ENCODE data around the gene ACOX3. TPM values are rescaled to one million over a fixed set of nuclear protein-coding genes. Genes with fewer than 3 reads are reported as not detected.

The ACOX3 gene
- polyA plus RNA-seq, 4 donors = 13.0 to 18.6 (median 15.7) TPM

DNA sequence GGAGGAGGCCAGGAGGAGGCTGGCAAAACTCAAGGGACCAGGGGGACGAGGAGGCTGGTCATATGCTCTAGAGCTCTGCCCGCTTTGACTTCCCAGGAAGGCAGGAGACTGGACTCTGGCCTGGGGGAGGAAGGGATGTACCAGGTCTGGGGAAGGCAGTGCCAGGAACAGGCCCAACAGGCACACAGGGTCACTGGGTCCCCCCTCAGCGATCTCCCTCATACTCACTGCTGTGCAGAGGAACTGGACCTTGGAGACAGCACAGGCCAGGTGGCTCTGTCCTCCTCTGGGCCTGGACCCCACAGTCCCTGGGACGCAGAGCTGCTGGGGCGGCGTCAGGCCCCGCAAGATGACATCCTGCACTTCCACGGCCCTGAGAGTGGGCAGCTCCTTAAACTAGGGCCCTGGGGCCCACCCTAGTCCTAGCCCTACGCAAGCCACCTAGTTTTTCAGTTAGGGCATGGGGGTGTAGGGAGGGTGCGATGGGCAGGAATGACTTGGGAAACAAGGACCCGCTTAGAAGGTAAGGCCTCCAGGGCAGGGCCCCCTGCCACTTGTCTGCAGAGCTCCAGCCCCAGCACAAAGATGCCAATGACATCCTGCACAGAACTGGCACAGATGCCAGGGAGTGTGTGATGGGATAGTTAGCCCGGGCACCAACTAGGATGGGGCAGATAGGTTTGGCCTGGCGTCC lies 111.5 kb downstream of the ACOX3 start:
- no peak for DNase-seq (ENCODE audit: low read depth in 4 of 4, low spot score in 3 of 4)

DNA sequence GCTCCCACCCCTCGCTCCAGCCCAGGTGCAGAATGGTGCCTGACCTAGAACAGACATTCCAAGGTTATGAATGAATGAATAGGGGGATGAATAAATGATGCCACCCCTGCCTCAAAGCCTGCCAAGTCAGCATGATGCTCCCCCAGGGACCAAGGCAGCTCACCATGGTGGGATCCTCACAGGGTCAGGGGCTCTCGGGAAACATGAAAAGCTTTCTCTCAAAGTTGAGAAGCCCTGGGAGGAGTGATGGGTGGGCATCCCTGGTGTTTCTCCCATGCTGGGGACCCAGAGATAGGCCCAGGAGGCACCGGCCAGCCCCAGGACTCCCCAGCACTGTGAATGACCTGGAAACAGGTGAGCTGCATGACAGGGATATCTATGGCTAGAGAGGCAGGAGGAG lies 112.1 kb downstream of the ACOX3 start:
- DNase-seq (ENCODE audit: low read depth in 4 of 4, low spot score in 3 of 4) = no peak

DNA sequence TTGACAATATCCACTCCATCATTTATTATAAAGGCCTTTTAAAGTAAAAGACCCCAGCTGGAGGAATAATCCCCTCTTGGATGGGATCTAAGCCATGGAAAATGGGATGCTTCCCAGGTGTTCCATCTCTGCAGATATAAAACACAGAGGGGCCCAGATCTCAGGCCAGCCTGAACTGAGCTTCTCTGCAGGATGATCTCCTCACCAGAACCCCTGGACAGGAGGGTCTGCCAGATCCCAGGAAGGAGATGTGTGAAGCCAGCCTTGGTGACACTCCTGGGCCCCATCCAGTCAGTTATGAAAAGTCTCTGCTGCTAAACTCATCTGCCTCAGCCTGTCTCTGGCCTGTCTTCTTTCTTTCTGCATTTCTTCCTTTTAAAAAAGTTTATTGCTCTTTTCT lies 114.3 kb downstream of the ACOX3 start:
- DNase-seq (ENCODE audit: low read depth in 4 of 4, low spot score in 3 of 4) = no peak

DNA sequence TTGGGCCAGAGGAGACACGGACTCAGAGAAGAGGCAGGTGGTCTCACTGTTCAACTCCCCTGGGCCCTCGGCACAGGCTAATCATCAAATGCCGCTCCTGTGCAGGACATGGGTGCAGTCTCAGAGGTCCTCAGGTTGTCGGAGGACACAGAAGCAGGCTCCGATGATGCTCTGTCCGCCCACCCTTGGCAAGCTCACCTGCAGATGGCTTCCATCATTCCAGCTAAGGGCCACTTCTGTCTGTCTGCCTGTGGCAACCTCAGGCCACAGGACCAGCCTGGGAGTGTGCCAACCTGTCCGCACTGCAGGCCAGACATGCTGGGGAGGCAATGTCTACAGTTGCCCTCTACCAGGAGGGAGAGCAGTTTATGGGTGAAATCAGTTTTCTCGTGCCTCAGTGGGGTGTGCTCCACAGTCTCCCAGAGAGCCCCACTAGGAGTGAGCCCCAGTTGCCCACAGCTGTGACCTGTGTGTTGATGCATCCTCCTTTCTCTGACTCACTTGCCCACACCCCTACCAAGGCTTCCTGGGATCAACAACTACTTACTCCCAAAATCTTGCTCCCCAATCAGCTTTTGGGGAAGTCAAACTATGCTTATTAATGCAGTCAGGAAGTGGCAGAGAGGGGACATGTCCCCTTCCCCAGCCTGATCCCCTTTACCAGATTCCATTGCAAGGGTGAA lies 115.1 kb downstream of the ACOX3 start:
- no peak for DNase-seq (ENCODE audit: low read depth in 4 of 4, low spot score in 3 of 4)

DNA sequence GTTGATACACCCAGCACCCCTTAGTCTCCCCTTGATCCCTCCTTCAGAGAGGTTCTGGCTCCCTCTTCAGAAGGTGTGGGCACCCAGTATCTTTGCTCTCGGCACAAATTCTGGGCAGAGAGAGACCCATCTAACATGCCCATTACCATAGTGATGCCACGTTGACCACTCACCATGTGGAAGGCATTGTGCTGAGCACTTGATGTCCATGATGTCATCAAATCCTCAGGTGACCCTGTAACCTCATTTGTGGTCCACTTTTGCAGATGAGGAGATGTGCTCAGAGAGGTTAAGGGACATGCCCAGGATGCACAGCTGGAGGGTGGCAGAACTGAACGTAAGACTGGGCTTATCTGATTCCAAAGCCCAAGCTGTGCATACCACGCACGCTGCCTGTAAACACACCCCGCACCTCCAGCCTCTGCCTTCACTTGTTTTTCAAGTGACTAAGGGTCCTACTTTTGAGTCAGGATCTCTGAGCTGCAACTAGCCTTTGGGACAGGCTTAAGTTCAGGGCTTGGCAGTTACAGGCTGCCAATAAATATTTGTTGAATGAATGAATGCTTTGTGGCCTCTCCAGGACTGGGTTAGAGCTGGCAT lies 115.8 kb downstream of the ACOX3 start:
- DNase-seq (ENCODE audit: low read depth in 4 of 4, low spot score in 3 of 4) = no peak

DNA sequence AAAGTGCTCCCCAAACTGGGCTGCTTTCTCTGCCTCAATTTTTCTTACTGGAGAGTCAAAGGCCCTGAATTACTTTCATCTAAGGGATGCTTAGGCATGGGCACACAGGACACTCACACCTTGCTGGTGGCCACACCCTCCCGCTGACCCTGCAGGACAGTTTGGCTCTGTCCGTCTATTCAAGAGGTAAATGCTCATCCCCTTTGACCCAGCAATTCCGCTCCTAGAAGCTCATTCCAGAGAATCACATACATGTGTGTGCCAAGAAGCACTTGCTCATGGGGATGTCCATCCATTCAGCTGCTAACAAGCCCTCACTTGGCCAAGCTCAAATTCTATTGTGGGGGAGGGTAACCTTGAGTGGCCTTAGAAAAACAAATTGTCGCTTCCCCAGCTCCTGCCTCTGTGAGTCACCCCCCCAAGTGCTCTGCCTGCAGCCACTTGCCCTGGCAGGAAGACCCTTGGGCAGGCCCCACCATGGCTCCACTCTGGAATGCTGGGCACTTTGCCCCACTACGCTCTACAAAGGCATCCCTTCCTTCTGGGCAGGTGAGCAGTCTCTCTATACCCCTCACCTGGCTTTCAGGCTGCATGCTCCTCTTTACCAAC lies 116.5 kb downstream of the ACOX3 start:
- DNase-seq (ENCODE audit: low read depth in 4 of 4, low spot score in 3 of 4) = no peak

DNA sequence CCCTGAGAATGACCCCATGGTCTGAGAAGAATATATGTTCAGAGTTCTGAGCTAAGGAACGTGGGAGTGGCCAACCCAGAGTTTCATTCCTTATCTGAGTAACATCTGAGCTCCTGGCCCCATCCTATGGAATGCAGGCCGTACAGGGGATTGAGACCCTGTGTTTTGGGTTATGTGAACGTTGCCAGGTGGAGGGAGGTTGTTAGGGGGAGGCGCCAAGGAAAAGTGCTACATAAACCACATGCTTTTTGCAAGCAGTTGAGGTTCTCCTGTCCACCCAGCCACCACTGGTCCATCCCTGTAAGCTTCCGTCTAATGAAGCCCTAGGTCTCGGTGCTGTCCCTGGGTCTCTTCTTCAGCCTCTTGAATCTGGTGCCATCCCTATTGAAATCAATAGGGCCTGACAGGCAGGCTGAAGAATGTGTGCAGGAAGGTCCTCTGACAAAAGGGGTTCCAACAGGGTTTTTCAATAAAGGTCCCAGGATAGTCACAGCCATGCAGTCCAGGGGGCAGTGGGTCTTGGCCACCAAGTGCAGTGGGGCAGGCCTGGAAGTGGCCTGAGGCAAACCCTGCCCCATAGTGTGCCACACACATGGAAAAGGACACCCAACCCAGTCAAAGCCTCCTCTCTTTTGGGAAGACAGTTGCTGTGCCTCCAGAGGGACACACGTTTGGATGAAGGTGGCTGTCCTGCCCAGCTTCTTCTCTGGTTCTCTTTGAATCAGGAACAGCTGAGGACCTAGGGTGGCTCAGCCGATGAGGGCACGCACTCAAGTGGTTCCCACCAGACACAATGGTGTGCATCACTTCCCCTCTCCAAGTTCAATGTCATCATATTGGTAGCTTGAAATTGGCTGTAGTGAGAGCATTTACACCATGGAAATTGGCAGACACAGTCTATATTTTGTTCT lies 117.5 kb downstream of the ACOX3 start:
- no peak for DNase-seq (ENCODE audit: low read depth in 4 of 4, low spot score in 3 of 4)

DNA sequence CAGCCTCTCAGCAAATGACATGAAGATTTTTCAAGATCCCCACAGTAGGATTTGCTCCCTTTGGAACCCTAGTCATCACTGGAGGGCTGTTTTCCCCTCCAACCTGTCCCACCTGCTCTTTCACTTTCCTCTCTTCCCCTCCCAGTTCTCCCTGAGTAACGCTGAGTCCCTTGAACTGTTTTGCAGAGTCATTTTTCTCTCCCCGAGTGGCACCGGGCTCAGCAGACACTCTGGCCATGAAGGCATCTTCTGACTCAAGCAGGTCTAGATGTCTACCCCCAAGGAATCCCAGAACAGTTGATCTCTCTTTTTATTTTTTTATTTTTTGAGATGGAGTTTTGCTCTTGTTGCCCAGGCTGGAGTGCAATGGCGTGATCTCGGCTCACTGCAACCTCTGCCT lies 118.8 kb downstream of the ACOX3 start:
- no peak for DNase-seq (ENCODE audit: low read depth in 4 of 4, low spot score in 3 of 4)

DNA sequence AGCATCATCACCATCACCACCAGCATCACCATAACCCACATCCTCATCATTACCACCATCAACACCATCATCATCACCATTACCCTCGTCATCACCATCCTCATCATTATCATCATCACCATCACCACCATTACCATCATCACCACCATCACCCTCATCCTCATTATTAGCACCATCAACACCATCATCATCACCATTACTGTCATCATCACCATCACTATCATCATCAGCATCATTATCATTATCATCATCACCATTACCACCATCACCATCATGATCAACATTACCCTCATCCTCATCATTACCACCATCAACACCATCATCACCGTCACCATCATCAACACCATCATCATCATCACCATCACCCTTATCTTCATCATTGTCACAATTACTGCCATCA lies 119.3 kb downstream of the ACOX3 start:
- DNase-seq (ENCODE audit: low read depth in 4 of 4, low spot score in 3 of 4) = no peak

DNA sequence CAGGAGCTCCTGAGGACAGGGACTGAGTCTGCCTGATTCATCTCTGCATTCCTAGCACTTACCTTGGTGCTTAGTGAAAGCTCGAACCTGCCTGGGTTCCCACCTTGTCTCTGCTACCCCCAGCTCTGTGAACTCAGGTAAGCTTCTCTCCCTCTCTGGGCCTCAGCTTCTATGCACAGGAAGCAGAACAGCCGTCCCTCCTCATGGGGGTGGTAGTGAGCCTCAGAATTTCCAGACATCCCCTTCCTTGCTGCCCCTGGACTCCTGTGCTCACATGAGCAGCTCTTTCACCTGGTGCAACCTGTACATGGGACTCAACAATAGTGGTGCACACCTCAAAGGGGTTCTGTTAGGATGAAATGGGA lies 120.2 kb downstream of the ACOX3 start:
- DNase-seq (ENCODE audit: low read depth in 4 of 4, low spot score in 3 of 4) = no peak

DNA sequence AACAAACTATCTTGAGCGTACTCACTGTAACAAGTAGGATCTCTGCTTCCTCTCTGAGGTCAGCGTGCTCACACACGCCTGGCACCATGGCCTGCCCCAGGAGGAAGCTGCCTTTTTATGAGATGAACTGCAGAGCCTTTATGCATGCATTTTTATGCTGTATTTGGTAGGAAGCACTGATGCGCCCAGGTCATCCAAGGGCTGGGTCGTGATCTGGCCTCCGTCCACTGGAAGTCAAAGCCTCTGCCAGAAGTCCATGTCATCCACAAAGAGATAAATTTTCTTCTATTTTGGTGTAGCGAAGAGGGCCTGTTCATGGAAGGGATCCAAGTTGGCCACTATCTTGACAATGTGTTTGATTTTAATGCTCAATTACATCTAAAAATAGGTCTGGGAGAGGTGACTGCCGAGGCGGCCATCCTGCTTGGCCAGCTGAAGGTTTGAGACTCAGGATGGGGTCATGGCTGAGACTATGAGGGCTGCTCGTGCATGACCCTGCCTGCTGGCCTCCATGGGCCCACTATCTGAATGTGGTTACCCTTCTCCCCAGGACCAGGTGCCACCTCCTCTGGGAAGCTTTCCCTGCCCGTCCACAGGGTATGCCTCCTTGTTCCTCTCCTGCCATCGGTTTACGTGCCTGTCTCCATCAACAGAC lies 120.7 kb downstream of the ACOX3 start:
- DNase-seq (ENCODE audit: low read depth in 4 of 4, low spot score in 3 of 4) = no peak

DNA sequence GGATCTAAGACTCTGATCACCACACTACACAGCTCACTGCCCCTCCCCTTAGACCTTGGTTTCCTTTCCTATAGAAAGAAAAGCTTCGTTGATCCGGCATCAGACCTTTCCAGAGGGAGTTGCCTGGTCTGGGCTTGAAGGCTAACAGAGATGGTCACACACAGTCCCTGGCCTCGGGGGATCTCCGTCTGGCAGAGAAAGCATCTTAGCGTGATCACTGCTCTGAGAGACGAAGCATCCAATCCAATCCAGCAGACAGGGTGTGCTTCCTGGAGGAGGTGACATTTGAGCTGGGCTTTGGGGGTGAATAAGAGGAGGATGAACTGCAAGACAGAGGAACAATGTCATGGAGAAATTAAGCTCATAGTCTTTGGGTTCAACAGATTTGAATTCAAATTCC lies 121.5 kb downstream of the ACOX3 start:
- DNase-seq (ENCODE audit: low read depth in 4 of 4, low spot score in 3 of 4) = no peak

DNA sequence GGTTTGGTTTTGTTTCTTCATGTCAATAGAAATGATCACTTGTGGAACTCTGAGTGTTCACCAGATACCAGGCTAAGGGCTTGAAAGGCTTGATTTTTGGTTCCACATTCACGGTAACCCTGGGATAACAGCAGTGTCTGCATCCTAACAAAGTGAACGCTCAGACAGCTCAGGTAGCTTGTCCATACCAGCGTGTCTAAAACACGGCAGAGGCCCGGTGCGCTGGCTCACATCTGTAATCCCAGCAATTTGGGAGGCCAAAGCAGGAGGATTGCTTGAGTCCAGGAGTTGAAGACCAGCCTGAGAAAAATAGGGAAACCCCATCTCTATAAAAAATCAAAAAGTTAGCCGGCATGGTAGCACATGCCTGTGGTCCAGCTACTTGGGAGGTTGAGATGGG lies 122.0 kb downstream of the ACOX3 start:
- no peak for DNase-seq (ENCODE audit: low read depth in 4 of 4, low spot score in 3 of 4)

DNA sequence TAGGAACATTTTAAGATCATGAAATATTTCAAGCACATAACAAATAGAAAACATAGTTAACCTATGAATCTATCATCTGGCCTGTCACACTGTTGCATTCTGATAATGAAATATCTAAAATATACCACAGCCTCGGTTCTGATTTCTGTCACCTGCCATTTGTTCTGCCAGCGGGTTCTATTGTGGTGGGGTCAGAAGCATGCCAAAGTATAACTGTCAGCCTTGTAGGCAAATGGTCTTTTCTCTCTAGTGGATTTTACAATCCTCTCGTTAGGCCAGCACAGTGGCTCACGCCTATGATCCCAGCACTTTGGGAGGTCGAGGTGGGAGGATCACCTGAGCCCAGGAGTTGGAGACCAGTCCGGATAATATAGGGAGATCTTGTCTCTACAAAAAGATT lies 123.0 kb downstream of the ACOX3 start:
- no peak for DNase-seq (ENCODE audit: low read depth in 4 of 4, low spot score in 3 of 4)

DNA sequence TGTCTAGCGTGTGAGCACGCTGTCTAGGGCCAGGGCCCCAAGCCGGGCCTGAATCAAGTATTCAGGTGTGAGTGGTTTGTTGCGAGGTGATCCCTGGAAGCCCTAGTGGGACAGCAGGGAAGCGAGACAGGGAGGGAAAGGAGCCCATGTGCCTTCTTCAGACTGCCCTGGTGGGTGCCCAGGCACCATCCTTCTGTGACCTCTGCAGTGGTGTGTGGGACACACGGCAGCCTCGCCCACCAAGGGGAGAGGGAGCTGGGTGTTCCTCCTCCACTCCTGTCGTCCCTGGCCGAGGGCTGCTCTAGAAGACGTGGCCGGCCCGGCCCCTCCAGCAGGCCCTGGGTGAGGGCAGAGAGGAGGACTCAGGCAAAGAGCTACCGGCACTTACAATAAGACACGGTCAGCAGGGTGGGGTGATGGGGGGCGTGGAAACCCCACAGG lies 123.6 kb downstream of the ACOX3 start:
- no peak for DNase-seq (ENCODE audit: low read depth in 4 of 4, low spot score in 3 of 4)

Other genes starting within 250 kb of the ACOX3 start
- 10 to 100 TPM in 3 of 4 donors, 1 to 10 TPM in 1; 5.3 to 28.7 (median 22.9) TPM for gene SH3TC1, start 241.4 kb downstream of the ACOX3 start, polyA plus RNA-seq (ENCODE audit: insufficient read length in 4 of 4)
- gene HTRA3, start 171.0 kb downstream of the ACOX3 start, polyA plus RNA-seq (ENCODE audit: insufficient read length in 4 of 4) = 10 to 100 TPM in 3 of 4 donors, 1 to 10 TPM in 1; 8.8 to 52.8 (median 13.6) TPM
- gene TRMT44, start 54 bp upstream of the ACOX3 start, polyA plus RNA-seq (ENCODE audit: insufficient read length in 4 of 4) = 10 to 100 TPM; 11.4 to 20.0 (median 14.1) TPM
- 1 to 10 TPM in 1 of 4 donors, under 1 TPM in 3; 0.34 to 1.3 (median 0.83) TPM for gene GPR78, start 139.7 kb upstream of the ACOX3 start, polyA plus RNA-seq (ENCODE audit: insufficient read length in 4 of 4)
- gene CPZ, start 152.0 kb upstream of the ACOX3 start, polyA plus RNA-seq (ENCODE audit: insufficient read length in 4 of 4) = 10 to 100 TPM; 19.4 to 40.0 (median 26.6) TPM